Kasumi-1 (cell line): Measurements from ENCODE around the gene ALKBH2.
A peak's percentile ranks its signal among the peaks of the same experiment; 100 is the strongest.

Source experiments
- DNase-seq, 2 experiments: peaks; one replicate each; lab custom pipeline; 2025; lab: John Stamatoyannopoulos, UW

Gene ALKBH2

GRCh38 chr12:109093022-109093918 is at the start of gene ALKBH2:
ALKBH2 (minus strand) TSS chr12:109093472; CDS start chr12:109092786, 686 bp downstream.
- peak; percentile 88 to 93 for DNase-seq

GRCh38 chr12:109140560-109140959 is 47.3 kb upstream of the ALKBH2 start:
- no peak for DNase-seq

- no peak for DNase-seq
Observed at GRCh38 chr12:109139791-109140190, 46.5 kb upstream of the ALKBH2 start.

GRCh38 chr12:109139360-109139759 is 46.1 kb upstream of the ALKBH2 start:
- no peak for DNase-seq

- DNase-seq, result no peak
Observed at GRCh38 chr12:109137055-109137454, 43.8 kb upstream of the ALKBH2 start.

- DNase-seq, result no peak
Observed at GRCh38 chr12:109134186-109134917, 41.1 kb upstream of the ALKBH2 start.

- no peak for DNase-seq
Observed at GRCh38 chr12:109131154-109132050, 38.1 kb upstream of the ALKBH2 start.

GRCh38 chr12:109130297-109131153 is 37.3 kb upstream of the ALKBH2 start:
- DNase-seq, result no peak

- no peak for DNase-seq
Observed at GRCh38 chr12:109127533-109128242, 34.4 kb upstream of the ALKBH2 start.

GRCh38 chr12:109126784-109127183 is 33.5 kb upstream of the ALKBH2 start:
- no peak for DNase-seq

- no peak for DNase-seq
Observed at GRCh38 chr12:109125791-109126190, 32.5 kb upstream of the ALKBH2 start.

- DNase-seq, result no peak
Observed at GRCh38 chr12:109124878-109125648, 31.8 kb upstream of the ALKBH2 start.

- DNase-seq, result no peak
Observed at GRCh38 chr12:109121346-109121880, 28.1 kb upstream of the ALKBH2 start.

- DNase-seq, result no peak
Observed at GRCh38 chr12:109120557-109120956, 27.3 kb upstream of the ALKBH2 start.

- no peak for DNase-seq
Observed at GRCh38 chr12:109120095-109120494, 26.8 kb upstream of the ALKBH2 start.

GRCh38 chr12:109116611-109116949 is 23.3 kb upstream of the ALKBH2 start:
- no peak for DNase-seq

GRCh38 chr12:109115758-109116610 is 22.7 kb upstream of the ALKBH2 start, which contains the start of gene ACACB:
ACACB (plus strand) TSS chr12:109116587; CDS start chr12:109139406, 22,819 bp downstream.
- peak; percentile 83 to 87 for DNase-seq

- DNase-seq, result no peak
Observed at GRCh38 chr12:109115404-109115757, 22.1 kb upstream of the ALKBH2 start.
